ENCODE results near the gene EDDM13. TPM values are rescaled to one million over a fixed set of nuclear protein-coding genes. Genes with fewer than 3 reads are reported as not detected.

The EDDM13 gene
- total RNA-seq, 4 donors from 2014 or later = not detected

Small RNAs within 50 kb of the gene (small RNA-seq; reads per million reads assigned to genes)
- not detected for gene RF00019

Other genes starting within 250 kb of the EDDM13 start
- gene ZNF787, start 151.5 kb upstream of the EDDM13 start, total RNA-seq = 10 to 100 TPM; 10.9 to 18.6 (median 12.0) TPM
- gene ZNF444, start 131.5 kb upstream of the EDDM13 start, total RNA-seq = 10 to 100 TPM; 10.4 to 14.2 (median 13.1) TPM
- not detected for gene GALP, start 96.7 kb upstream of the EDDM13 start, total RNA-seq
- not detected for gene ZSCAN5B, start 75.0 kb upstream of the EDDM13 start, total RNA-seq
- not detected for gene ZSCAN5C, start 70.5 kb upstream of the EDDM13 start, total RNA-seq
- 10 to 100 TPM in 1 of 4 donors, 1 to 10 TPM in 3; 5.9 to 10.3 (median 8.2) TPM for gene ZSCAN5A, start 42.1 kb downstream of the EDDM13 start, total RNA-seq
- gene ZNF582, start 120.8 kb downstream of the EDDM13 start, total RNA-seq = 1 to 10 TPM; 4.2 to 7.9 (median 4.9) TPM
- gene ZNF583, start 131.6 kb downstream of the EDDM13 start, total RNA-seq = 10 to 100 TPM in 2 of 4 donors, 1 to 10 TPM in 2; 3.2 to 12.0 (median 7.6) TPM
- gene ZNF667, start 204.6 kb downstream of the EDDM13 start, total RNA-seq = 1 to 10 TPM; 2.4 to 6.8 (median 3.6) TPM
- gene ZNF471, start 235.1 kb downstream of the EDDM13 start, total RNA-seq = 1 to 10 TPM; 1.9 to 6.0 (median 5.2) TPM

Data from omental fat pad (tissue), 4 donors.